GM21723 (cell line): ENCODE results near the gene EYA2.

Experiments used
- ATAC-seq: cut with Tn5 transposase; IDR thresholded peaks from one replicate; pipeline ENCODE4 v1.9.1; 2021; ENCODE audit warnings: mild to moderate bottlenecking, moderate library complexity; ENCODE audit not compliant: unreplicated experiment

The EYA2 gene

DNA sequence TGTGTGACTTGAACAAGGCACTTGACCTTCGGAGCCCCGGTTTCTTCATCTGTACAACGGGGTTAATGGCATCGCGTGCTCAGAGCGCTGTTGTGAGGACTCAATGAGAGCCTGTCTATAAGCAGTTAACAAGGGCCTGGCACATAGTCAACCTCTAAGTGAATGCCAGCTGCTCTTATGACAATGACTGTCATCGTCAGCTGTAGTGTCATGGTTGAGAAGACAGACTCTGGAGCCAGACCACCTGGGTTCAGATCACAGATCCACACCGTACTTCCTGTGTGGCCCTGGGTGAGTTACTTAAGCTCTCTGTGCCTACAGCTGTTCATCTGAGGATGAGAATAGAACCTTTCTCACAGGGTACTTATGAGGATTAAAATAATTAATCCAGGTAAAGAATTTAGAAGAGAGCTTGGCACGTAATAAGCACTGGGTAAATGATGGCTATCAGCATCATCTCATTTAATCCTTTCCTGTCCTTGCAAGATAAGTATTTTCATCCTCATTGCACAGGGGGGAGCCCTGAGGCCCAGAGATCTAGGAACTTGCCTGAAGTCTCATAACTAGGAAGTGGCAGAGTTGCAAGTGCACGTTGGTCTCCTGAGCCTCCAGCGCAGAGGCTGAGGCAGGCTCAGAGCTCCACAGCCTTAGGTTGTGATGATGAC lies 105.3 kb downstream of the EYA2 start:
- ATAC-seq, result no peak

DNA sequence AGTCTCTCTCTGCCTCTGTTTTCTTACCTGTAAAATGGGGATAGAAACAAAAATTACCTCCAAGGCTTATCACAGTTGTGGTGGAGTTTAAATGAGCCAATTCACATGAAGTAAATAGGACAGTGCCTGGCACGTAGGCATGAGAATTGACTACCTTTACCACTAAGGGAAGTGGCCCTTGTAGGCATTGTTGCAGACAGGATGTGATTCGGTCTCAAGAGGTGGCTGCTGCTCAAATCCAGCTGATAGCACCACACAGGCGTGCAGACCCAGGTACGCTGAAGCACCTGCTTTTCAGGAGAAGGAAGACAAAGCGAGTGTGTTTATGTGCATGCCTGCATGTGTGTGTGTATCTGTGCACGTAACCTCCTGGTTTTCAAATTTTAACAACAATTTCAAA lies 108.6 kb downstream of the EYA2 start:
- no peak for ATAC-seq

GRCh38 chr20:47004179-47004578 lies 109.5 kb downstream of the EYA2 start:
- no peak for ATAC-seq

- ATAC-seq, result no peak
Observed at GRCh38 chr20:47007826-47008655, 113.4 kb downstream of the EYA2 start.

GRCh38 chr20:47008842-47009518 lies 114.3 kb downstream of the EYA2 start:
- no peak for ATAC-seq

GRCh38 chr20:47009784-47010183 lies 115.1 kb downstream of the EYA2 start:
- no peak for ATAC-seq

- no peak for ATAC-seq
Observed at GRCh38 chr20:47011984-47012383, 117.3 kb downstream of the EYA2 start.

GRCh38 chr20:47013606-47014005 lies 119.0 kb downstream of the EYA2 start:
- ATAC-seq, result no peak

DNA sequence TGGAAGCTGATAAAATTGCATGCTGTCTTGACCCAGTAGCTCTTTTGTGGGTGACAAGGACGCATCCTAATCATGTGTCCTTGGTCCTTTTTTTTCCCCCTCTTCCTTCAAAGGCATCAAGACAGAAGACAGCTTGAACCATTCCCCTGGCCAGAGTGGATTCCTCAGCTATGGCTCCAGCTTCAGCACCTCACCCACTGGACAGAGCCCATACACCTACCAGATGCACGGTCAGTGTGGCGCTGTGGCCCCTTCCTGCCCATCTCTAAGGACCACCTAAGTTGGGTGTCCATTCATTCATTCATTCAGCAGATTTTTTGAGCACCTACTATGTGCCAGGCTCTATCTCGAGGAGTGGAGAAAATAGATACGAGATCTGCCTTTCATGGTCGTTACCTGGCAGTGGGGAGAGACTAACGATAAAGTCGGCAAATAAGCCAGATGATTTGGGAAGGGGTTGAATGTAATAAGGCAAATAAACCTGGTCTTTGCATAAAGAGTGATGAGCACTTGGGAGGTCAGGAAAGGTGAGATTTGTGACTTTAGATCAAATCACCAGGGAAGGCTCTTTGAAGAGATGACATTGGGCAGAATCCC lies 121.5 kb downstream of the EYA2 start:
- no peak for ATAC-seq

DNA sequence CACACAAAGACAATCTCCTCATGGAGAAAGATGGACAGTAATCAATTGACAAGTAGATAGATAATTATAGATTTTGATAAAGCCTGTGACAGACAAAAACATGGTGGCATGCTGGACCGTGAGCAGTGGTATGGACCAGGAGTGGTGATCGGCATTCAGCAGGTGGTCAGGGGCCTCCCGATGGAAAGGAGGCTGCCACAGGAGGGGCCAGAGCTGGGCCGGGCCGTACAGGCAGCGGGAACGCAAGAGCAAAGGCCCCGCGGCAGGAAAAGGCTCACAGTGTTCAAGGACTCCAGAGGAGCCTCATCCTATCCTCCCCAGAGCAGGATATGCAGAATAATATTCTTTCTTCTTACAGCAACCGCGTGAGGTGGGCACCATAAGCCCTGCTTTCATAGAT lies 123.7 kb downstream of the EYA2 start:
- ATAC-seq, result no peak

- no peak for ATAC-seq
Observed at GRCh38 chr20:47019121-47019824, 124.6 kb downstream of the EYA2 start.

GRCh38 chr20:47020231-47020630 lies 125.6 kb downstream of the EYA2 start:
- no peak for ATAC-seq

DNA sequence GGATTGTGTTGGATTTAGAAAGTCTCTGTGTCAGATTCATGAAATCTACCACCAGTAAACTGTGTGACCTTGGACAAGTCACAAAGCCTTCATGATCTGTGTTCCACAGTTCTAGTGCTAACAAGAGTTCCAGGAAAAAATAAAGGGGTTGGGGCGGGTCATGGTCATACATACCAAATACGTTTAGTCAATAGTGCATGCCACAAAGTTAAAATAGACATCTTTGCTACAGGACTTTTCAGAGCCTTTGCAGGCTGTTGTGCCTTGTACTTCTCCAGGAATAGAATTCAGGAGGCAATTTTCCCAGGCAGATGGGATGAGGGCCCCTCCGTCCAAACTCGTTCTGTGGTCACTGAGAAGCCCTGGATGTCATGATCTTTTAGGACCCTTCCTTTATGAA lies 127.2 kb downstream of the EYA2 start:
- ATAC-seq, result no peak

- ATAC-seq, result no peak
Observed at GRCh38 chr20:47024461-47024937, 129.9 kb downstream of the EYA2 start.

DNA sequence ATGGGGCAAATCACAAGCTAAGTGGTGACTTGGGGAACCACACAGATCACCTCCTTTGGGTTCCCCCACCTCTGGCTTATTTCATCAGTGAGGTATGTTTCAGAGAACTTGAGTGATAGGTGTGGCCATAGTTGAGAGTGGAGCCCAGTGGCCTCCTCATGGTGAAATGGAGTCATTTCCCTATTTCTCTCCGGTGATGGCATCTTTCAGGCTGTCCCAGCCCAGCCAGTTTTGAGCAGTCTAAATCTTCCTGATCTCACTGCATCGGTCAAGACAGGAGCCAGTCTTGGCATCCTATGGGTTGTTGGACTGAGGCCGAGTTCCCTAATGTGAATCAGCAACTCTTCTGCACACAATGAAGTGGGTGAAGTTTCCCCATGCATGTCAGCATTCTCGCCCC lies 132.4 kb downstream of the EYA2 start:
- ATAC-seq, result no peak

DNA sequence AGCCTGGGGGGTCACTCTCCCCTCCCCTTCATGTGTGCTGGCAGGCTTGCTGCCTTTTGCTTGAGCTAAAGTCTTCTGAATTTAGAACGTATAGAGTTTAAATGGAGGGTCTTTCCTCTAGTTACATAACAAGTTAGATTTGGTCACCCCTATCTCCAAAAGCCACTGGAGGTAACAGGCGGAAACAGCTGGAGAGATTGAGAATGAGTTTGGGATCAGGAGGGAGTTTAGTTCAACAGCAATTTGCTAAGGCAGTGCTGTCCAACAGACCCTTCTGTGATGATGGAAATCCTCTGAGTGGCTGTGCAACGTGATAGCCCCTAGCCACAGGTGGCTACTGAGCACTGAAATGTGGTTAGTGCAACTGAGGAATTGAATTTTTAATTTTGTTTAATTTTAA lies 132.8 kb downstream of the EYA2 start:
- ATAC-seq, result no peak

DNA sequence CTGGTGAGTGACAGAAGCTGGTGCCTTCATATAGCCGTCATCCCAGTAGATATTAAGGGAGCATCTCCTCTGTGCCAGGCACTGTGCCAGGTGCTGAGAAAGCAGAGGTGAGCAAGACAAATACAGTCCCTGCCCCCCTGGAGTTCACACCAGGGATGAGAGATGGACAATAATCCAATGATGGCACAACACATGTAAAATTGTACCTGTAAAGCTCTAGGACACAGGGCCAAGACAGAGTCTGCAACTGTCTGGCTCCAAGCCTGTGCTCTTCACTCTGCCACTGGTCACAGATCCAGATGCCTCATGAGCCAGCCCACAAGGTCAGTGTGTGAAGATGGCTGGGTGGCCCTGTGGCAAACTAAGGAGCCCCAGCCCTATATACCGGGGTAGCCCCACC lies 133.8 kb downstream of the EYA2 start:
- ATAC-seq, result no peak

GRCh38 chr20:47029845-47030244 lies 135.2 kb downstream of the EYA2 start:
- ATAC-seq, result no peak

GRCh38 chr20:47030271-47030810 lies 135.7 kb downstream of the EYA2 start:
- no peak for ATAC-seq

DNA sequence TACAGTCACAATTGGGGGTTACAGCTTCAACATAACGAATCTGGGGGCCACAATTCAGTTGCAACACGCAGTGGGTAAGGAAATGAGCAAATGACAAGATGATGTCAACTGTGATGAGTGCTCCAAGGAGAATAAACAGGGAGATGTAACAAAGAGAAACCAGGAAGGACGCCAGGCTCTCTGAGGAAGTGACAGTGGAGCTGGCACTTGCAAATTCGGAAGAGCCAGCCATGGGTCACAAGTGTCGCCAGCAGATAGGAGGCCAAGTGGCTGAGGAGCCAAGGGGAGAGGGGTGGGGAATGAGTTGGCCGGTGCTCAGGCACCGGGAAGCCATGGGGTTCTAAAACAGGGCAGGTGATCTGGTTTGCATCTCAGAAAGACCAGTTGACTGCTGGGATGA lies 136.4 kb downstream of the EYA2 start:
- no peak for ATAC-seq

DNA sequence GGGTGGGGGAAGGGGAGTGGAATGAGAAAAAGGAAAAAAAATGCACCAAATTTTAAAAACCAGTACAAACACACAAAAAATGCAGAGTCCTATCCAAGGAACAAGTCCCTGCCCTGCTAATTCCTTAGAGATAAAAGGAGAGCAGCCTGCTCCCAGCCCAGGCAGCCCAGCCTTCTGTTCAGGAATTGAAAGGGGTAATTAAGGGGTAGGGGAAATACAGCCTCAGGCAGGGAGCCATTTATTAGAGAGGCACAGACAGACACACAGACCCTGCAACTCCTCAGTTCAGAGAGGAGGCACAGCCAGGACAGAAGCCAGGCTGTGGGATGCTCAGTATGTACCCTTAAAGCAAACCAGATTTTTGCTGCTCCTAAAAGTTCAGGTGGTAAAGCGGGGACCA lies 137.2 kb downstream of the EYA2 start:
- no peak for ATAC-seq
